Right lobe of liver (tissue), 6 donors: ENCODE data around the gene TMEM19. TPM values are rescaled to one million over a fixed set of nuclear protein-coding genes. Genes with fewer than 3 reads are reported as not detected.

ENCODE experiments used
- ATAC-seq, 4 donors: fragments of 200-7000 bp; cut with Tn5 transposase; one replicate each; pipeline ENCODE4 v1.9.1; 2020; ENCODE audit warnings: mild to moderate bottlenecking in 4 of 4, moderate library complexity in 4 of 4
- DNase-seq, 3 donors: peaks; one replicate each; pipeline ENCODE4 v3.0.0-alpha.2; 2020
- H3K27ac ChIP-seq, 3 donors: fragments of 200-600 bp; one replicate each; pipeline ENCODE4 v1.8.0; 2022
- H3K27me3 ChIP-seq, 2 donors: fragments of 200-600 bp; one replicate each; pipeline ENCODE4 v1.8.0; 2022
- H3K36me3 ChIP-seq, 4 donors: fragments of 200-600 bp; sonication (generic) in 1 of 4; one replicate each; pipeline versions ENCODE4 v1.5.1 to v1.8.0; 2017 to 2022; ENCODE audit warnings: control low read depth in 1 of 4
- H3K4me1 ChIP-seq, 4 donors: fragments of 200-600 bp; sonication (generic) in 1 of 4; one replicate each; pipeline versions ENCODE4 v1.5.1 to v1.8.0; 2017 to 2022; ENCODE audit warnings: control low read depth in 1 of 4
- H3K4me3 ChIP-seq, 3 donors: fragments of 200-600 bp; one replicate each; pipeline ENCODE4 v1.8.0; 2022
- H3K9me3 ChIP-seq, 4 donors: fragments of 200-600 bp; sonication (generic) in 1 of 4; one replicate each; pipeline versions ENCODE4 v1.5.1 to v1.8.0; 2017 to 2022; ENCODE audit warnings: control low read depth in 1 of 4
- POLR2A ChIP-seq: fragments of 450-650 bp; IDR thresholded peaks from one replicate; pipeline ENCODE4 v1.6.1; 2017; ENCODE audit warnings: antibody characterized with exemption, mild to moderate bottlenecking
- WGBS: methylation state at CpG from one replicate; pipeline ENCODE4 v1.1.6; 2018; ENCODE audit warnings: low coverage, low lambda C conversion rate; ENCODE audit not compliant: insufficient coverage; ENCODE audit errors: missing lambda C conversion rate; 5-methylcytosine and 5-hydroxymethylcytosine counted together
- intact Hi-C, 2 donors: fragments of 100-400 bp; cut with DNase I; formaldehyde crosslinking; loops; one replicate each; pipeline versions ENCODE4 v1.11.2 to v1.14.1; 2022
- small RNA-seq, 2 experiments: library from RNA; depleted of rRNA; stranded (forward); fragments of <200 nt; gene quantifications; one replicate each; pipeline ENCODE3, GENCODE V24; 2016
- total RNA-seq, 6 experiments: library from RNA; depleted of rRNA in 2 of 6; stranded (reverse); fragments of >200 nt in 2 of 6; fragmentation: NEBNext Ultra II Directional in 3 of 6; extraction: Animal tissue kit (Norgen Biotek cat#: 25700) in 3 of 6; gene quantifications; one replicate each; pipeline versions ENCODE4 v1.1.0 to v1.2.4, GENCODE V29; 2016 to 2023
- TF ChIP-seq, protein P1 (sequence below), 4 donors: fragments of 200-600 bp in 3 of 4; fragments of 450-650 bp in 1 of 4; IDR thresholded peaks; one replicate each; pipeline versions ENCODE4 v1.5.1 to v1.8.0; 2016 to 2022; ENCODE audit warnings: antibody characterized with exemption in 4 of 4, mild to moderate bottlenecking in 2 of 4
- donor health status: DM: no; HTN: yes; CAD: no.
- donor health status: DM: no; HTN: no; CAD: no.
- donor health status: DM: no; HTN: no; CAD: no.
- donor health status: DM: no; HTN: yes; CAD: no.
- donor health status: DM: no; HTN: yes; CAD: no.

Gene TMEM19
- total RNA-seq, 6 experiments from 2014 or later = 11.2 to 18.9 (median 15.7) TPM

DNA sequence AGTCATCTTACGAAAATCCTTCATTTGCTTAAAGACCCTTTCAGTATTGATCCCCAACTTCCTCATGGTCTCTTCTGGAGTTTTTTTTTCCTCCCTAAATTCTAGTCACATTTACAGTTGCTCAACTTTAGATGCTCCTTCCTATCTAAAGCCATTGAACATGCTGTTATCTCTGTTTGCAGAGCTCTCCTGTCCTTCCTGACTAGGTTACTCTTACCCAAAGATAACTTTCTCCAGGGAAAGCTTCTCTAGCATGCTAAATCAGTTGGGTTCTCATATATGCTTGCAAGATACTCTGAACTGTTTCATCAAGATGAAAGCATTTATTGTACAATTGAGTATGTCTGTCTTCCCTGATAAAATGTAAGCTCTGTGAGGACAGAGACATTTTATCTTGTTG lies 67.0 kb downstream of the TMEM19 start:
- Histone ChIP-seq H3K27ac (no peak overlapping the region), H3K36me3 (no peaks in the 10 kb centered on the region), H3K9me3 (no peaks in the 10 kb centered on the region), H3K4me1 (peaks cover 0 to 15% (median 5%) of the 10 kb centered on the region in 4 donors), H3K4me3 (no peak overlapping the region), H3K27me3 (no peaks in the 10 kb centered on the region)
- no peak for TF ChIP-seq POLR2A
- TF ChIP-seq, protein P1, sequence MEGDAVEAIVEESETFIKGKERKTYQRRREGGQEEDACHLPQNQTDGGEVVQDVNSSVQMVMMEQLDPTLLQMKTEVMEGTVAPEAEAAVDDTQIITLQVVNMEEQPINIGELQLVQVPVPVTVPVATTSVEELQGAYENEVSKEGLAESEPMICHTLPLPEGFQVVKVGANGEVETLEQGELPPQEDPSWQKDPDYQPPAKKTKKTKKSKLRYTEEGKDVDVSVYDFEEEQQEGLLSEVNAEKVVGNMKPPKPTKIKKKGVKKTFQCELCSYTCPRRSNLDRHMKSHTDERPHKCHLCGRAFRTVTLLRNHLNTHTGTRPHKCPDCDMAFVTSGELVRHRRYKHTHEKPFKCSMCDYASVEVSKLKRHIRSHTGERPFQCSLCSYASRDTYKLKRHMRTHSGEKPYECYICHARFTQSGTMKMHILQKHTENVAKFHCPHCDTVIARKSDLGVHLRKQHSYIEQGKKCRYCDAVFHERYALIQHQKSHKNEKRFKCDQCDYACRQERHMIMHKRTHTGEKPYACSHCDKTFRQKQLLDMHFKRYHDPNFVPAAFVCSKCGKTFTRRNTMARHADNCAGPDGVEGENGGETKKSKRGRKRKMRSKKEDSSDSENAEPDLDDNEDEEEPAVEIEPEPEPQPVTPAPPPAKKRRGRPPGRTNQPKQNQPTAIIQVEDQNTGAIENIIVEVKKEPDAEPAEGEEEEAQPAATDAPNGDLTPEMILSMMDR (IDR thresholded peaks at IDR 0.05) = no peak
- intact Hi-C loops = no loop called here
- ATAC-seq = no peak
- no peak for DNase-seq
- WGBS = 50% methylated on average over 1 of the region's 1 CpG

Small RNA genes lying within 50 kb of the gene (small RNA-seq; reads per million reads assigned to genes)
- 0 reads per million in 2 experiments for gene RF00560

Other genes with a start within 250 kb of the TMEM19 start
- under 1 TPM; 0.11 to 0.31 (median 0.17) TPM for gene LGR5, start 246.3 kb upstream of the TMEM19 start, total RNA-seq
- gene ZFC3H1, start 22.2 kb upstream of the TMEM19 start, total RNA-seq = 10 to 100 TPM; 13.0 to 27.3 (median 19.1) TPM
- 1 to 10 TPM; 1.3 to 3.2 (median 2.0) TPM for gene THAP2, start 21.8 kb upstream of the TMEM19 start, total RNA-seq
- gene RAB21, start 68.8 kb downstream of the TMEM19 start, total RNA-seq = 10 to 100 TPM; 23.0 to 45.2 (median 31.3) TPM
- 10 to 100 TPM; 15.6 to 36.5 (median 25.5) TPM for gene TBC1D15, start 153.7 kb downstream of the TMEM19 start, total RNA-seq